Peyer's patch (tissue), 4 donors: Measurements from ENCODE around the gene INPP4A.

Experiments
- POLR2A ChIP-seq, 2 donors: fragments of 450-650 bp; IDR thresholded peaks; one replicate each; pipeline ENCODE4 v1.5.1; 2017; ENCODE audit warnings: antibody characterized with exemption in 2 of 2, mild to moderate bottlenecking in 2 of 2, moderate library complexity in 2 of 2
- TF ChIP-seq, protein P1 (sequence below), 6 experiments: fragments of 450-650 bp in 4 of 6; fragments of 200-600 bp in 2 of 6; sonication (generic) in 1 of 6; IDR thresholded peaks; one replicate each; pipeline ENCODE4 v1.5.1; 2017 to 2019; ENCODE audit warnings: antibody characterized with exemption in 6 of 6, mild to moderate bottlenecking in 3 of 6, moderate library complexity in 1 of 6

GRCh38 chr2:98520806-98521205 lies 76.1 kb downstream of the INPP4A start:
- TF ChIP-seq, protein P1, sequence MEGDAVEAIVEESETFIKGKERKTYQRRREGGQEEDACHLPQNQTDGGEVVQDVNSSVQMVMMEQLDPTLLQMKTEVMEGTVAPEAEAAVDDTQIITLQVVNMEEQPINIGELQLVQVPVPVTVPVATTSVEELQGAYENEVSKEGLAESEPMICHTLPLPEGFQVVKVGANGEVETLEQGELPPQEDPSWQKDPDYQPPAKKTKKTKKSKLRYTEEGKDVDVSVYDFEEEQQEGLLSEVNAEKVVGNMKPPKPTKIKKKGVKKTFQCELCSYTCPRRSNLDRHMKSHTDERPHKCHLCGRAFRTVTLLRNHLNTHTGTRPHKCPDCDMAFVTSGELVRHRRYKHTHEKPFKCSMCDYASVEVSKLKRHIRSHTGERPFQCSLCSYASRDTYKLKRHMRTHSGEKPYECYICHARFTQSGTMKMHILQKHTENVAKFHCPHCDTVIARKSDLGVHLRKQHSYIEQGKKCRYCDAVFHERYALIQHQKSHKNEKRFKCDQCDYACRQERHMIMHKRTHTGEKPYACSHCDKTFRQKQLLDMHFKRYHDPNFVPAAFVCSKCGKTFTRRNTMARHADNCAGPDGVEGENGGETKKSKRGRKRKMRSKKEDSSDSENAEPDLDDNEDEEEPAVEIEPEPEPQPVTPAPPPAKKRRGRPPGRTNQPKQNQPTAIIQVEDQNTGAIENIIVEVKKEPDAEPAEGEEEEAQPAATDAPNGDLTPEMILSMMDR (IDR thresholded peaks at IDR 0.05): no peak
- TF ChIP-seq POLR2A (IDR thresholded peaks at IDR 0.05): no peak
